GM18951 (cell line): Measurements from ENCODE around the gene GLOD5.
"Not testable (repeated sequence)": the region's sequence is repeated elsewhere in the genome, so short reads cannot be mapped to it uniquely, and the experiment has no call there.

ENCODE experiments used
- POLR2A ChIP-seq: IDR thresholded peaks from 4 replicates; pipeline ENCODE4 v1.6.1; 2011; ENCODE audit warnings: mild to moderate bottlenecking; ENCODE audit not compliant: insufficient read length, insufficient read depth; ENCODE audit errors: extremely low read depth
- in situ Hi-C: fragments of 300-500 bp; cut with MboI; formaldehyde crosslinking; loops from one replicate; pipeline ENCODE4 v1.12.0; 2022; ENCODE audit warnings: low sequenced_read_pairs, mixed read lengths, inconsistent platforms; ENCODE audit not compliant: unreplicated experiment

GLOD5 gene

DNA sequence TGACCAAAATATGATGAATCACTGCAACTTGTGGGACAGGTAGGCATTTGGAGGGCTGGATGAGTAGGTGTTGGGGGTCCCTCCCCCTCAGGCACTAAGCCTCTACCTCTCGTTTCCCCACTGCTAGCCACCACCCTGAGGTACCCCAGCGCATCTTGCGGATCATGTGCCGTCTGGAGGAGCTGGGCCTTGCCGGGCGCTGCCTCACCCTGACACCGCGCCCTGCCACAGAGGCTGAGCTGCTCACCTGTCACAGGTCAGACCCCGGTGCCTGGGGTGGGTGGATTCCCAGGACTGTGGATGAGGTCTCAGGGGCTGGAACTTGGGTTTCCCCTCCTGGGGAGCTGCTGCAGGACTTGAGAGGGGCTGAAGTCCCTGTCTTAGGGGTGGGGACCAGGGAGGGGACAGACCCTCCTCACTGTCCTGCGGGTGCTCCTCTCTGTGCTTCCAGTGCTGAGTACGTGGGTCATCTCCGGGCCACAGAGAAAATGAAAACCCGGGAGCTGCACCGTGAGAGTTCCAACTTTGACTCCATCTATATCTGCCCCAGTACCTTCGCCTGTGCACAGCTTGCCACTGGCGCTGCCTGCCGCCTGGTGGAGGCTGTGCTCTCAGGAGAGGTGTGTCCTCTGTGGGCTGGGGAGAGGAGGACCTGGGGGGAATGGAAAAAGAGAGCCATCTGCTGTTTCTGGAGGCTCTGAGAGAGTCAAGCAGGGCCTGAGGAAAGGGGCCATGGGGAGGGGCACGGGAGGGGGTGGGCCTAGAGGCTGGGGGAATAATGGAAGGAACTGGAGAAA, 54.7 kb downstream of the GLOD5 start:
- no peak for TF ChIP-seq POLR2A
- in situ Hi-C loops: no loop called here

DNA sequence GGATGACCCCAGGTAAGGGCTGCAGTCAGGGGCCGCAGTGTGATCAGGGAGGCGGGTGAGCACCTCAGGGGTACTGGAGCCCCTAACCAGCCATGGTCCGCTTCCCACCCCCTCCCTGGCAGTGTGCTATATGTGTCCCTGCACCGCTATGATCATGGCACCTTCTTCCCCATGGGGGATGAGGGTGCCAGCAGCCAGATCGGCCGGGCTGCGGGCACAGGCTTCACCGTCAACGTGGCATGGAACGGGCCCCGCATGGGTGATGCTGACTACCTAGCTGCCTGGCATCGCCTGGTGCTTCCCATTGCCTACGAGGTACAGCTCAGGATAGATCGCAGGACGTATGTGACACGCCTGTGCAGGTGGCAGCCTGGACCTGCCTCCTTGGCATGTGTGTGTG, 56.6 kb downstream of the GLOD5 start:
- in situ Hi-C loops: no loop called here
- no peak for TF ChIP-seq POLR2A

DNA sequence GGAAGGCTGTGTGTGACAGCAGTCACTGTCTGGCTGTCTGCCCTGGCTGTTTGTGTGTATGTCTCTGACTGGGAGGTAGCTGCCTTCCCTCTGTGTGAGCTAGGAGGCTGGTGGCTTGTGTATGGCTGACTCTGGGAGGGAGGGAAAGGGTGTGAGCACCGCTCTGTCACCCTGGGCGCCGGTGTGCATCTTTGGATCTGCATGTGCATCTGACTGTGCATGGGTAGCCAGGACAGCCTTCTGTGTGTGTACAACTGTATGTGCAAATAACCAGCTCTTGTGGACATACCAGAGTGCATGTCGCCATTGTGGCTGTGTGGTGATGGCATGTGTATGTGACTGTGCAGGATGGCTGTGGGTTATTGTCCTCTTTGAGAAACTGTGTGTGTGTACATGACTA, 57.3 kb downstream of the GLOD5 start:
- TF ChIP-seq POLR2A: no peak
- in situ Hi-C loops: no loop called here

DNA sequence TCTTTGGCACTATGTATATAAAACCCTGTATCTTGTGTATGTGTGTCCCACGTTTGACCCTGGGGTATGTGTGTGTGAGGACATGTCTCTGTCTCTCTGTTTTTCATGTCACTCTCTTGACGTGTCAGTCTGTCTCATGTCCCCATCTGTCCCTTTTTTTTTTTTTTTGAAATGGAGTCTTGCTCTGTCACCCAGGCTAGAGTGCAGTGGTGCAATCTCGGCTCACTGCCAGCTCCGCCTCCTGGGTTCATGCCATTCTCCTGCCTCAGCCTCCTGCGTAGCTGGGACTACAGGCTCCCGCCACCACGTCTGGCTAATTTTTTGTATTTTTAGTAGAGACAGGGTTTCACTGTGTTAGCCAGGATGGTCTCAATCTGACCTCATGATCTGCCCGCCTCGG, 57.8 kb downstream of the GLOD5 start:
- in situ Hi-C loops: not testable (repeated sequence)

DNA sequence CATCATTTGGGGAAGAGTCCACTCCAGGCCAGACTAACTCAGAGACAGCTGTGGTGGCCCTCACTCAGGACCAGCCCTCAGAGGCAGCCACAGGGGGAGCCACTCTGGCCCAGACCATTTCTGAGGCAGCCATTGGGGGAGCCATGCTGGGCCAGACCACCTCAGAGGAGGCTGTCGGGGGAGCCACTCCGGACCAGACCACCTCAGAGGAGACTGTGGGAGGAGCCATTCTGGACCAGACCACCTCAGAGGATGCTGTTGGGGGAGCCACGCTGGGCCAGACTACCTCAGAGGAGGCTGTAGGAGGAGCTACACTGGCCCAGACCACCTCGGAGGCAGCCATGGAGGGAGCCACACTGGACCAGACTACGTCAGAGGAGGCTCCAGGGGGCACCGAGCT, 61.5 kb downstream of the GLOD5 start:
- in situ Hi-C loops: no loop called here
- no peak for TF ChIP-seq POLR2A
